K562 (cell line): ENCODE data around the gene TNFRSF13B. TPM values are rescaled to one million over a fixed set of nuclear protein-coding genes. Genes with fewer than 3 reads are reported as not detected.

Source experiments
- ATAC-seq: fragments of 200-7000 bp; cut with Tn5 transposase; 3 replicates; pipeline ENCODE4 v1.9.1; 2020; ENCODE audit warnings: moderate library complexity
- BruUV-seq: library from RNA; stranded (reverse); fragments of 400-500 nt; replicated peaks from 2 replicates; lab custom pipeline; 2021; lab: Mats Ljungman, UMichigan
- CTCF ChIA-PET: fragments of 300-600 bp; formaldehyde crosslinking; extraction: SDS; loops from one replicate; lab custom pipeline; 2021; ENCODE audit warnings: low intra/inter-chr PET ratio; lab: Yijun Ruan, JAX
- POLR2A ChIA-PET: fragments of 300-600, 350-650 bp; sonication (Branson Sonifier 250); formaldehyde crosslinking; extraction: SDS; loops from one replicate; lab custom pipeline; 2021; ENCODE audit warnings: antibody characterized with exemption, inconsistent platforms; lab: Yijun Ruan, JAX
- DNase-seq, 4 experiments: peaks; one replicate each; pipeline versions ENCODE4 v3.0.0 to v3.0.0-alpha.2; 2011 to 2018; ENCODE audit warnings: low spot score in 3 of 4, mixed read lengths in 3 of 4; ENCODE audit errors: extremely low read depth in 1 of 4
- FAIRE-seq: peaks from 2 replicates; lab custom pipeline; 2011; peaks lifted over from hg19 to GRCh38; lab: Jason Lieb, UNC
- H2AFZ ChIP-seq: 2 replicates; pipeline ENCODE4 v1.6.0; 2011; ENCODE audit warnings: low read depth, low read length, control low read depth, inconsistent platforms
- H3K27ac ChIP-seq: fragments of 200-600 bp; 3 replicates; pipeline ENCODE4 v1.8.0; 2011; ENCODE audit warnings: low read depth, mild to moderate bottlenecking, control low read depth, inconsistent platforms, low read length, moderate library complexity, mixed read lengths; ENCODE audit errors: extremely low read depth
- H3K27me3 ChIP-seq, 2 experiments: fragments of 300-600 bp in 1 of 2; 2 replicates in 1 of 2; 3 replicates in 1 of 2; pipeline versions ENCODE4 v1.6.0 to v1.8.0; 2011; ENCODE audit warnings: inconsistent platforms in 2 of 2, low read length in 2 of 2, mild to moderate bottlenecking in 1 of 2, mixed read lengths in 1 of 2, moderate library complexity in 1 of 2; ENCODE audit not compliant: control insufficient read depth in 2 of 2, insufficient read depth in 2 of 2
- H3K36me3 ChIP-seq: fragments of 300-600 bp; 3 replicates; pipeline ENCODE4 v1.8.0; 2011; ENCODE audit warnings: mild to moderate bottlenecking, low read length, inconsistent platforms; ENCODE audit not compliant: control insufficient read depth, insufficient read depth
- H3K4me1 ChIP-seq, 2 experiments: fragments of 200-600 bp in 1 of 2; replicated peaks in 1 of 2; 2 replicates in 1 of 2; 3 replicates in 1 of 2; pipeline versions ENCODE4 v1.5.1 to v1.8.0; 2011; ENCODE audit warnings: inconsistent platforms in 2 of 2, low read length in 2 of 2, mild to moderate bottlenecking in 1 of 2, mixed read lengths in 1 of 2, moderate library complexity in 1 of 2; ENCODE audit not compliant: control insufficient read depth in 2 of 2, insufficient read depth in 2 of 2
- H3K4me2 ChIP-seq: 2 replicates; pipeline ENCODE4 v1.6.1; 2011; ENCODE audit warnings: low read length, control low read depth, inconsistent platforms, mixed read lengths; ENCODE audit not compliant: insufficient read depth
- H3K4me3 ChIP-seq: fragments of 200-600 bp; sonication (generic), shearing (Covaris generic); 2 replicates; pipeline ENCODE4 v1.5.1; 2016; ENCODE audit warnings: control low read depth, inconsistent platforms
- H3K79me2 ChIP-seq: fragments of 200-600 bp; 3 replicates; pipeline ENCODE4 v1.8.0; 2011; ENCODE audit warnings: low read length, inconsistent platforms; ENCODE audit not compliant: control insufficient read depth, insufficient read depth
- H3K9ac ChIP-seq, 2 experiments: 2 replicates each; pipeline versions ENCODE4 v1.6.0 to v1.6.1; 2011; ENCODE audit warnings: low read depth in 2 of 2, low read length in 2 of 2, control low read depth in 1 of 2, inconsistent platforms in 1 of 2, mild to moderate bottlenecking in 1 of 2, mixed read lengths in 1 of 2; ENCODE audit not compliant: insufficient read depth in 1 of 2
- H3K9me1 ChIP-seq: one replicate; pipeline ENCODE4 v1.6.0; 2011; ENCODE audit warnings: inconsistent platforms, mild to moderate bottlenecking, low read length, moderate library complexity; ENCODE audit not compliant: control insufficient read depth, insufficient read depth
- H3K9me3 ChIP-seq: replicated peaks from 2 replicates; pipeline ENCODE4 v1.5.1; 2011; ENCODE audit warnings: low read depth, low read length, inconsistent platforms; ENCODE audit not compliant: control insufficient read depth, insufficient read depth
- H4K20me1 ChIP-seq: replicated peaks from 2 replicates; pipeline ENCODE4 v1.6.1; 2011; ENCODE audit warnings: low read length, inconsistent platforms, mixed read lengths; ENCODE audit not compliant: control insufficient read depth, insufficient read depth
- ADNP ChIP-seq: fragments of 200-800 bp; sonication (Bioruptor generic); IDR thresholded peaks from 2 replicates; pipeline ENCODE4 v1.6.1; 2016; ENCODE audit warnings: missing genetic modification characterization, missing compliant biosample characterization
- BRD9 ChIP-seq: fragments of 450-650 bp; IDR thresholded peaks from 2 replicates; pipeline ENCODE4 v1.6.1; 2018; ENCODE audit warnings: low read depth; ENCODE audit not compliant: partially characterized antibody
- CBFA2T3 ChIP-seq: fragments of 450-650 bp; IDR thresholded peaks from 2 replicates; pipeline ENCODE4 v1.6.1; 2017
- CBX8 ChIP-seq: fragments of 200-600 bp; sonication (generic); IDR thresholded peaks from 2 replicates; pipeline ENCODE4 v1.6.1; 2012; ENCODE audit warnings: borderline replicate concordance, mixed run types, low read depth, mild to moderate bottlenecking, moderate library complexity, mixed read lengths, low read length, control low read depth, inconsistent platforms; ENCODE audit not compliant: poor library complexity, severe bottlenecking; ENCODE audit errors: extremely low read depth
- DDX20 ChIP-seq: fragments of 450-650 bp; IDR thresholded peaks from 2 replicates; pipeline ENCODE4 v1.6.1; 2016; ENCODE audit warnings: missing genetic modification characterization, low read depth, mild to moderate bottlenecking, missing compliant biosample characterization, moderate library complexity
- DLX4 ChIP-seq: fragments of 250-450 bp; sonication (Bioruptor Pico); IDR thresholded peaks from 2 replicates; pipeline ENCODE4 v1.6.1; 2021; ENCODE audit warnings: mild to moderate bottlenecking
- GATA2 ChIP-seq: sonication (generic); formaldehyde crosslinking; IDR thresholded peaks from 2 replicates; pipeline ENCODE4 v1.4.0; 2020; ENCODE audit warnings: mild to moderate bottlenecking, missing genetic modification reagents
- HDAC2 ChIP-seq: fragments of 450-650 bp; IDR thresholded peaks from 2 replicates; pipeline ENCODE4 v1.6.1; 2016; ENCODE audit warnings: mild to moderate bottlenecking
- HDAC8 ChIP-seq: fragments of 450-650 bp; IDR thresholded peaks from 2 replicates; pipeline ENCODE4 v1.6.1; 2016; ENCODE audit warnings: mild to moderate bottlenecking, missing genetic modification characterization, moderate library complexity, missing compliant biosample characterization
- HMG20A ChIP-seq: fragments of 450-650 bp; formaldehyde crosslinking; conservative IDR thresholded peaks from 2 replicates; pipeline ENCODE4 v1.4.0; 2020; ENCODE audit warnings: mild to moderate bottlenecking, mixed read lengths
- HSF4 ChIP-seq: fragments of 250-450 bp; sonication (Bioruptor Pico); IDR thresholded peaks from 2 replicates; pipeline ENCODE4 v2.1.2; 2022; ENCODE audit warnings: mild to moderate bottlenecking, moderate library complexity, borderline replicate concordance
- MEF2A ChIP-seq: IDR thresholded peaks from 2 replicates; pipeline ENCODE4 v1.6.1; 2011; ENCODE audit warnings: low read depth, mild to moderate bottlenecking, low read length, moderate library complexity; ENCODE audit not compliant: control insufficient read depth
- NFYB ChIP-seq: IDR thresholded peaks from 2 replicates; pipeline ENCODE4 v1.6.1; 2011; ENCODE audit warnings: mild to moderate bottlenecking, moderate library complexity; ENCODE audit not compliant: insufficient read length; ENCODE audit errors: extremely low read depth
- NRF1 ChIP-seq, 2 experiments: fragments of 450-650 bp; IDR thresholded peaks in 1 of 2; conservative IDR thresholded peaks in 1 of 2; 2 replicates each; pipeline ENCODE4 v1.6.1; 2014; ENCODE audit warnings: mild to moderate bottlenecking in 2 of 2
- PHF21A ChIP-seq: fragments of 450-650 bp; IDR thresholded peaks from 2 replicates; pipeline ENCODE4 v1.6.1; 2017; ENCODE audit warnings: low read depth, borderline replicate concordance
- RHOXF2B ChIP-seq: fragments of 250-450 bp; sonication (Bioruptor Pico); conservative IDR thresholded peaks from 2 replicates; pipeline ENCODE4 v1.5.1; 2021
- SETDB1 ChIP-seq: IDR thresholded peaks from one replicate; pipeline ENCODE4 v1.6.1; 2012; ENCODE audit warnings: low read length, control low read depth, inconsistent platforms
- TGIF2 ChIP-seq: sonication (generic); formaldehyde crosslinking; IDR thresholded peaks from 2 replicates; pipeline ENCODE4 v1.8.1; 2022; ENCODE audit warnings: mild to moderate bottlenecking, missing genetic modification reagents, moderate library complexity
- ZKSCAN8 ChIP-seq: fragments of 200-800 bp; sonication (Bioruptor generic); IDR thresholded peaks from 2 replicates; pipeline ENCODE4 v1.6.1; 2016; ENCODE audit warnings: missing genetic modification characterization, missing compliant biosample characterization
- ZNF217 ChIP-seq: sonication (generic); formaldehyde crosslinking; IDR thresholded peaks from 2 replicates; pipeline ENCODE4 v1.8.0; 2022; ENCODE audit warnings: mild to moderate bottlenecking, missing genetic modification reagents
- WGBS: fragments of 100-300 bp; shearing (Covaris generic); methylation state at CpG from one replicate; pipeline ENCODE4 v1.1.6; 2016; ENCODE audit warnings: low coverage, mixed read lengths; ENCODE audit not compliant: insufficient coverage; ENCODE audit errors: missing lambda C conversion rate; 5-methylcytosine and 5-hydroxymethylcytosine counted together
- in situ Hi-C: fragments of 300-500 bp; cut with MboI; formaldehyde crosslinking; loops from 4 replicates; pipeline ENCODE4 v1.15.0; 2018; ENCODE audit warnings: inconsistent platforms, mixed read lengths
- intact Hi-C: fragments of 100-400 bp; cut with micrococcal nuclease; formaldehyde crosslinking; loops from 2 replicates; pipeline ENCODE4 v1.14.2; 2022
- polyA plus RNA-seq, 8 experiments: library from polyadenylated mRNA; depleted of rRNA in 4 of 8; stranded (reverse) in 5 of 8; unstranded in 3 of 8; fragments of >200 nt; fragmentation: Nextera tagmentation in 2 of 8; fragmentation: Illumina TruSeq in 1 of 8; extraction: Ambion mirVana in 2 of 8; extraction: Trizol in 1 of 8; gene quantifications; 2 replicates each; pipeline versions ENCODE4 v1.2.1 to v1.2.3, GENCODE V29; 2011 to 2014; ENCODE audit warnings: inconsistent platforms in 1 of 8, missing spikeins in 1 of 8
- total RNA-seq, 7 experiments: library from RNA; depleted of rRNA in 6 of 7; stranded (reverse); fragments of >200 nt in 6 of 7; fragmentation: Illumina TruSeq in 2 of 7; extraction: Trizol in 2 of 7; gene quantifications; 2 replicates each; pipeline versions ENCODE4 v1.2.1 to v1.2.3, GENCODE V29; 2011 to 2021; ENCODE audit warnings: low replicate concordance in 1 of 7

Gene TNFRSF13B
- total and polyA plus RNA-seq, 9 of the 15 experiments (the other 6 are each of a cell fraction or from before 2014, with no cell fraction given) = not detected

DNA sequence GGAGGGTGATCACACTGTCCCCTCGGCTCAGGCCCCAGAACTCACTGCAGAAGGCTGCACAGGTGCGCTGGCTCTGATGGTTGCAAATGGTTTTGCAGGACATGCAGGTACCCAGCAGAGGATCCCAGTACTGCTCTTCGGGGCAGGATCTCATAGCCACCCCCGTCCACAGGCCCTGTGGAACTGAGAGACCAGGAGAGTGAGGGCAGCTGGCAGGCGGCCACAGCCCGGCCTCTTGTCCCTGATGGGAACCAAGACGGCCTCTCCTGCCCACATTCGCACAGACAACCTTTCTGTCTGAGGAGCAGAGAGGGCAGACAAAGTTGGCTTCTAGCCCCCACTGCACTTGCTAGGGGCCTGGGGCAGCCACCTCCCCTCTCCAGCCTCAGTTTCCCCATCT lies 19.5 kb downstream of the TNFRSF13B start:
- intact Hi-C loops (no loop called here), in situ Hi-C loops (no loop called here)
- POLR2A ChIA-PET = interaction anchor here (0.8 kb wide), 1 partner anchor 14 kb away, joined by 3 read pairs; no protein-coding TSS in a partner anchor
- H3K9me1 ChIP-seq = no peaks in the 10 kb centered on the region
- CTCF ChIA-PET = no interaction called here
- no peak overlapping the region for H3K9ac ChIP-seq
- no peak overlapping the region for H3K4me2 ChIP-seq
- no peak overlapping the region for H2AFZ ChIP-seq
- H3K9me3 ChIP-seq = no peaks in the 10 kb centered on the region
- TF ChIP-seq CBFA2T3 (no peak), ZKSCAN8 (CRISPR knock-in tag) (no peak), ADNP (no peak), MEF2A (no peak), RHOXF2B (no peak), DLX4 (no peak), ZNF217 (CRISPR knock-in tag) (no peak)
- H3K36me3 ChIP-seq = no peaks in the 10 kb centered on the region
- no peaks in the 10 kb centered on the region for H3K79me2 ChIP-seq
- WGBS = 0% methylated on average over 2 of the region's 8 CpGs
- FAIRE-seq = no peak
- no peak overlapping the region for H3K4me3 ChIP-seq
- no peaks in the 10 kb centered on the region for H4K20me1 ChIP-seq
- no peak for DNase-seq
- no peaks in the 10 kb centered on the region for H3K4me1 ChIP-seq
- no TSS peak for BruUV-seq
- H3K27ac ChIP-seq = no peak overlapping the region
- H3K27me3 ChIP-seq = peaks cover 4 to 32% of the 10 kb centered on the region in 2 experiments; a peak in 4 of 5 replicates
- ATAC-seq = no peak

GRCh38 chr17:16950488-16950887 lies 21.4 kb downstream of the TNFRSF13B start:
- H3K27ac ChIP-seq = no peak overlapping the region
- H3K9me3 ChIP-seq = no peaks in the 10 kb centered on the region
- H3K36me3 ChIP-seq = no peaks in the 10 kb centered on the region
- no peaks in the 10 kb centered on the region for H3K79me2 ChIP-seq
- H3K9ac ChIP-seq = no peak overlapping the region
- H4K20me1 ChIP-seq = no peaks in the 10 kb centered on the region
- no peaks in the 10 kb centered on the region for H3K9me1 ChIP-seq
- H3K27me3 ChIP-seq = peaks cover 0 to 33% of the 10 kb centered on the region in 2 experiments; a peak in 2 of 5 replicates
- in situ Hi-C loops = no loop called here
- ChIA-PET POLR2A (no interaction called here), CTCF (no interaction called here)
- intact Hi-C loops = no loop called here
- 0% methylated on average over 2 of the region's 5 CpGs for WGBS
- no peak overlapping the region for H3K4me3 ChIP-seq
- H3K4me2 ChIP-seq = no peak overlapping the region
- no peak overlapping the region for H2AFZ ChIP-seq
- no peak for DNase-seq
- FAIRE-seq = no peak
- no peak for ATAC-seq
- BruUV-seq = no TSS peak
- H3K4me1 ChIP-seq = no peaks in the 10 kb centered on the region
- TF ChIP-seq BRD9 (no peak), HDAC2 (no peak), HMG20A (no peak), GATA2 (no peak), HSF4 (CRISPR knock-in tag) (no peak), NFYB (no peak), HDAC8 (tag) (no peak), NRF1 (conservative IDR thresholded peaks at IDR 0.05 in 1 of 2, IDR thresholded peaks at IDR 0.05 in 1 of 2) (no peak), SETDB1 (no peak), DDX20 (tag) (no peak), PHF21A (no peak), CBX8 (no peak), TGIF2 (no peak)
